ENCODE results near the gene PEG3. TPM values are rescaled to one million over a fixed set of nuclear protein-coding genes. Genes with fewer than 3 reads are reported as not detected.

PEG3 gene
- total and polyA plus RNA-seq, 2 of the 8 experiments (the other 6 are each of a cell fraction or from before 2014, with no cell fraction given): not detected

- no peak for TF ChIP-seq BCL11A (IDR thresholded peaks at IDR 0.05; ENCODE audit: low read depth in 2 of 2, low read length in 2 of 2)
- no peak for TF ChIP-seq USF2 (IDR thresholded peaks at IDR 0.05; ENCODE audit: low read length)
- TF ChIP-seq CHD2 (IDR thresholded peaks at IDR 0.05; ENCODE audit: low read length): no peak
- TF ChIP-seq RBBP5 (IDR thresholded peaks at IDR 0.05; ENCODE audit: borderline replicate concordance, low read depth, low read length): no peak
- no peak for TF ChIP-seq PHF8 (conservative IDR thresholded peaks at IDR 0.05; ENCODE audit: low read depth, low read length)
- TF ChIP-seq RFX5 (IDR thresholded peaks at IDR 0.05; ENCODE audit: borderline replicate concordance, low read depth, low read length): no peak
- no peak for TF ChIP-seq TEAD4 (IDR thresholded peaks at IDR 0.05; ENCODE audit: low read depth, low read length)
- TF ChIP-seq KDM4A (IDR thresholded peaks at IDR 0.05; ENCODE audit: low read depth, low read length, severe bottlenecking): no peak
Observed at GRCh38 chr19:56842412-56842811, 1.9 kb upstream of the PEG3 start (continued).
